Smooth muscle cell (in vitro differentiated cells): ENCODE results near the gene RTN4. TPM values are rescaled to one million over a fixed set of nuclear protein-coding genes. Genes with fewer than 3 reads are reported as not detected.

Experiments used
- DNase-seq: peaks from one replicate; lab custom pipeline; 2025; ENCODE audit not compliant: unreplicated experiment; lab: John Stamatoyannopoulos, UW
- H2AFZ ChIP-seq: fragments of 200-600 bp; sonication (generic); 2 replicates; pipeline ENCODE4 v1.6.0; 2016; ENCODE audit warnings: antibody characterized with exemption, low read depth, mild to moderate bottlenecking
- H3F3A ChIP-seq: fragments of 200-600 bp; sonication (generic); 2 replicates; pipeline ENCODE4 v1.6.0; 2017; ENCODE audit warnings: antibody characterized with exemption, low read depth
- H3K27ac ChIP-seq: fragments of 200-600 bp; sonication (generic); 2 replicates; pipeline ENCODE4 v1.5.1; 2016; ENCODE audit warnings: low read depth, mild to moderate bottlenecking
- H3K27me3 ChIP-seq: fragments of 200-600 bp; sonication (generic); 2 replicates; pipeline ENCODE4 v1.6.1; 2016; ENCODE audit warnings: low read depth, mild to moderate bottlenecking
- H3K36me3 ChIP-seq: fragments of 200-600 bp; sonication (generic); 2 replicates; pipeline ENCODE4 v1.5.1; 2016; ENCODE audit warnings: low read depth
- H3K4me1 ChIP-seq: fragments of 200-600 bp; sonication (generic); 2 replicates; pipeline ENCODE4 v1.5.1; 2016; ENCODE audit warnings: low read depth
- H3K4me2 ChIP-seq: fragments of 200-600 bp; sonication (generic); 2 replicates; pipeline ENCODE4 v1.6.0; 2016; ENCODE audit warnings: mild to moderate bottlenecking
- H3K4me3 ChIP-seq: fragments of 200-600 bp; sonication (generic); 2 replicates; pipeline ENCODE4 v1.5.1; 2016; ENCODE audit warnings: mild to moderate bottlenecking
- H3K79me2 ChIP-seq: fragments of 200-600 bp; sonication (generic); 2 replicates; pipeline ENCODE4 v1.6.0; 2016; ENCODE audit warnings: low read depth, mild to moderate bottlenecking
- H3K9ac ChIP-seq: fragments of 200-600 bp; sonication (generic); 2 replicates; pipeline ENCODE4 v1.6.0; 2016; ENCODE audit warnings: low read depth
- H3K9me3 ChIP-seq: fragments of 200-600 bp; sonication (generic); replicated peaks from 2 replicates; pipeline ENCODE4 v1.5.1; 2016; ENCODE audit warnings: low read depth
- H4K20me1 ChIP-seq: fragments of 200-600 bp; sonication (generic); 2 replicates; pipeline ENCODE4 v1.6.0; 2016; ENCODE audit warnings: low read depth
- CTCF ChIP-seq: fragments of 200-600 bp; sonication (generic); IDR thresholded peaks from 2 replicates; pipeline ENCODE4 v1.5.1; 2017; ENCODE audit warnings: borderline replicate concordance, mild to moderate bottlenecking, antibody characterized with exemption; ENCODE audit not compliant: insufficient read depth, poor library complexity, severe bottlenecking
- WGBS: methylation state at CpG from one replicate; pipeline ENCODE4 v1.1.7; 2016; ENCODE audit warnings: low lambda C conversion rate; 5-methylcytosine and 5-hydroxymethylcytosine counted together
- polyA plus RNA-seq: library from polyadenylated mRNA; unstranded; fragments of >200 nt; fragmentation: Nextera tagmentation; extraction: Ambion mirVana; gene quantifications from 2 replicates; pipeline ENCODE4 v1.2.1, GENCODE V29; 2016
- total RNA-seq: library from RNA; depleted of rRNA; stranded (reverse); fragments of >200 nt; gene quantifications from 2 replicates; pipeline ENCODE4 v1.2.3, GENCODE V29; 2014

Gene RTN4
- total and polyA plus RNA-seq, 2 experiments from 2014 or later, result 295 to 335 TPM

GRCh38 chr2:54968561-54969218, 81.6 kb downstream of the RTN4 start:
- Histone ChIP-seq H3K4me1 (no peaks in the 10 kb centered on the region), H3K9ac (no peak overlapping the region), H3K79me2 (peaks cover 23% of the 10 kb centered on the region), H4K20me1 (peaks cover 59% of the 10 kb centered on the region), H3K9me3 (no peaks in the 10 kb centered on the region), H3K36me3 (peaks cover 8% of the 10 kb centered on the region), H3K4me3 (no peak overlapping the region), H3K27me3 (no peaks in the 10 kb centered on the region), H3K4me2 (no peak overlapping the region), H3F3A (peaks cover 10% of the 10 kb centered on the region), H2AFZ (no peak overlapping the region), H3K27ac (no peak overlapping the region)
- DNase-seq, result no peak
- 90% methylated on average over 10 of the region's 10 CpGs for WGBS
- TF ChIP-seq CTCF, result no peak

- H2AFZ ChIP-seq, result no peak overlapping the region
- H3K4me2 ChIP-seq, result no peak overlapping the region
- no peak overlapping the region for H3K9ac ChIP-seq
- 89% methylated on average over 18 of the region's 18 CpGs for WGBS
- H3K36me3 ChIP-seq, result peaks cover 8% of the 10 kb centered on the region
- peaks cover 10% of the 10 kb centered on the region for H3F3A ChIP-seq
- H3K27me3 ChIP-seq, result no peaks in the 10 kb centered on the region
- no peaks in the 10 kb centered on the region for H3K9me3 ChIP-seq
- H3K4me3 ChIP-seq, result no peak overlapping the region
- DNase-seq, result no peak
- no peak for TF ChIP-seq CTCF
- peaks cover 21% of the 10 kb centered on the region for H3K79me2 ChIP-seq
- no peaks in the 10 kb centered on the region for H3K4me1 ChIP-seq
- H4K20me1 ChIP-seq, result peaks cover 50% of the 10 kb centered on the region
- no peak overlapping the region for H3K27ac ChIP-seq
Observed at GRCh38 chr2:54967759-54968365, 82.4 kb downstream of the RTN4 start.

GRCh38 chr2:54967269-54967668, 83.0 kb downstream of the RTN4 start:
- H3F3A ChIP-seq, result peaks cover 10% of the 10 kb centered on the region

More at GRCh38 chr2:54967269-54967668, 83.0 kb downstream of the RTN4 start:
- Histone ChIP-seq H3K4me1 (no peaks in the 10 kb centered on the region), H3K4me2 (no peak overlapping the region), H3K36me3 (peaks cover 8% of the 10 kb centered on the region), H2AFZ (no peak overlapping the region), H3K9ac (no peak overlapping the region), H3K79me2 (peaks cover 17% of the 10 kb centered on the region), H3K9me3 (no peaks in the 10 kb centered on the region), H4K20me1 (peaks cover 44% of the 10 kb centered on the region), H3K27me3 (no peaks in the 10 kb centered on the region), H3K4me3 (no peak overlapping the region), H3K27ac (no peak overlapping the region)
- no peak for DNase-seq
- WGBS, result 81% methylated on average over 4 of the region's 4 CpGs
- no peak for TF ChIP-seq CTCF
